ENCODE measurements around the gene RPS6KA3. TPM values are rescaled to one million over a fixed set of nuclear protein-coding genes. Genes with fewer than 3 reads are reported as not detected.

RPS6KA3 gene
- total and polyA plus RNA-seq, 9 of the 15 experiments (the other 6 are each of a cell fraction or from before 2014, with no cell fraction given), result 10.9 to 61.9 (median 37.4) TPM

DNA sequence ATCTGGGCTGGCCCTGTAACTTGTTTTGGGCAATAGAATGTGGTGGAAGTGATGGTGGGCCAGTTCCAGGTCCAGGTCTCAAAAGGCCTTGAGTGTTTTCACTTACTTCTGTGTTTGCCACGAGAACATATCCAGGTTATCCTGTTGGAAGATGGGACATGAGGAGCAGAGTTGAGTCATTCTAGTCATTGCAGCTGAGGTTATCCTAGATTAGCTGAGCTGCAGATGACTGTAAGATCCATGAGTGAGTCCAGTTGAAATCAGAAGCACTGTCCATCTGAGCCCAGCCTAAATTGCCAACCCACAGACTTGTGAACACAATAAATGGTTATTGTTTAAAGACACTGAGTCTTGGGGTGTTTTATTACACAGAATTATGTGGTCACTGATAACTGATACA is 45.3 kb upstream of the RPS6KA3 start:
- DNase-seq (ENCODE audit: extremely low read depth in 1 of 4, low spot score in 3 of 4) (no peak), ATAC-seq (no peak), FAIRE-seq (no peak)
- Histone ChIP-seq H3K4me3 (no peak overlapping the region), H4K20me1 (replicated peaks; ENCODE audit: control insufficient read depth, insufficient read depth, low read length) (no peaks in the 10 kb centered on the region), H3K4me1 (replicated peaks in 1 of 2; ENCODE audit: control insufficient read depth in 2 of 2, insufficient read depth in 2 of 2, low read length in 2 of 2) (no peaks in the 10 kb centered on the region), H3K4me2 (ENCODE audit: insufficient read depth, low read length) (no peak overlapping the region), H3K79me2 (ENCODE audit: control insufficient read depth, insufficient read depth, low read length) (no peaks in the 10 kb centered on the region), H3K27ac (ENCODE audit: extremely low read depth, low read depth, low read length) (no peak overlapping the region), H3K9ac (ENCODE audit: insufficient read depth in 1 of 2, low read depth in 2 of 2, low read length in 2 of 2) (no peak overlapping the region), H2AFZ (ENCODE audit: low read depth, low read length) (no peak overlapping the region), H3K27me3 (ENCODE audit: control insufficient read depth in 2 of 2, insufficient read depth in 2 of 2, low read length in 2 of 2) (peaks cover 0 to under 1% of the 10 kb centered on the region in 2 experiments; a peak in 1 of 5 replicates), H3K36me3 (ENCODE audit: control insufficient read depth, insufficient read depth, low read length) (no peaks in the 10 kb centered on the region), H3K9me3 (replicated peaks; ENCODE audit: control insufficient read depth, insufficient read depth, low read depth, low read length) (no peaks in the 10 kb centered on the region), H3K9me1 (ENCODE audit: control insufficient read depth, insufficient read depth, low read length) (no peaks in the 10 kb centered on the region)
- CTCF ChIA-PET (ENCODE audit: low intra/inter-chr PET ratio), result no interaction called here
- WGBS (ENCODE audit: insufficient coverage, low coverage, missing lambda C conversion rate), result 0% methylated on average over 1 of the region's 1 CpG
- no TSS peak for BruUV-seq (replicated peaks)
- POLR2A ChIA-PET, result no interaction called here
- in situ Hi-C loops (cut with MboI) (no loop called here), intact Hi-C loops (cut with micrococcal nuclease) (no loop called here)
- TF ChIP-seq XRCC5 (IDR thresholded peaks at IDR 0.05; ENCODE audit: low read depth, low read length) (no peak), PTTG1 (tag; IDR thresholded peaks at IDR 0.05; ENCODE audit: low read depth) (no peak), KHSRP (IDR thresholded peaks at IDR 0.05) (no peak), ETV1 (tag; conservative IDR thresholded peaks at IDR 0.05; ENCODE audit: low read depth) (no peak), PURB (CRISPR knock-in tag; IDR thresholded peaks at IDR 0.05; ENCODE audit: low read depth) (no peak), RCOR1 (IDR thresholded peaks at IDR 0.05; ENCODE audit: borderline replicate concordance in 1 of 2, low read depth in 2 of 2, low read length in 2 of 2) (no peak), MYC (IDR thresholded peaks at IDR 0.05; ENCODE audit: low read depth, low read length) (no peak), MYC (CRISPR knock-in tag; IDR thresholded peaks at IDR 0.05; ENCODE audit: borderline replicate concordance, low read depth) (no peak), POLR2A (conservative IDR thresholded peaks at IDR 0.05) (no peak), STAT5A (IDR thresholded peaks at IDR 0.05; ENCODE audit: borderline replicate concordance, low read length) (no peak)
- TF ChIP-seq, protein P1, sequence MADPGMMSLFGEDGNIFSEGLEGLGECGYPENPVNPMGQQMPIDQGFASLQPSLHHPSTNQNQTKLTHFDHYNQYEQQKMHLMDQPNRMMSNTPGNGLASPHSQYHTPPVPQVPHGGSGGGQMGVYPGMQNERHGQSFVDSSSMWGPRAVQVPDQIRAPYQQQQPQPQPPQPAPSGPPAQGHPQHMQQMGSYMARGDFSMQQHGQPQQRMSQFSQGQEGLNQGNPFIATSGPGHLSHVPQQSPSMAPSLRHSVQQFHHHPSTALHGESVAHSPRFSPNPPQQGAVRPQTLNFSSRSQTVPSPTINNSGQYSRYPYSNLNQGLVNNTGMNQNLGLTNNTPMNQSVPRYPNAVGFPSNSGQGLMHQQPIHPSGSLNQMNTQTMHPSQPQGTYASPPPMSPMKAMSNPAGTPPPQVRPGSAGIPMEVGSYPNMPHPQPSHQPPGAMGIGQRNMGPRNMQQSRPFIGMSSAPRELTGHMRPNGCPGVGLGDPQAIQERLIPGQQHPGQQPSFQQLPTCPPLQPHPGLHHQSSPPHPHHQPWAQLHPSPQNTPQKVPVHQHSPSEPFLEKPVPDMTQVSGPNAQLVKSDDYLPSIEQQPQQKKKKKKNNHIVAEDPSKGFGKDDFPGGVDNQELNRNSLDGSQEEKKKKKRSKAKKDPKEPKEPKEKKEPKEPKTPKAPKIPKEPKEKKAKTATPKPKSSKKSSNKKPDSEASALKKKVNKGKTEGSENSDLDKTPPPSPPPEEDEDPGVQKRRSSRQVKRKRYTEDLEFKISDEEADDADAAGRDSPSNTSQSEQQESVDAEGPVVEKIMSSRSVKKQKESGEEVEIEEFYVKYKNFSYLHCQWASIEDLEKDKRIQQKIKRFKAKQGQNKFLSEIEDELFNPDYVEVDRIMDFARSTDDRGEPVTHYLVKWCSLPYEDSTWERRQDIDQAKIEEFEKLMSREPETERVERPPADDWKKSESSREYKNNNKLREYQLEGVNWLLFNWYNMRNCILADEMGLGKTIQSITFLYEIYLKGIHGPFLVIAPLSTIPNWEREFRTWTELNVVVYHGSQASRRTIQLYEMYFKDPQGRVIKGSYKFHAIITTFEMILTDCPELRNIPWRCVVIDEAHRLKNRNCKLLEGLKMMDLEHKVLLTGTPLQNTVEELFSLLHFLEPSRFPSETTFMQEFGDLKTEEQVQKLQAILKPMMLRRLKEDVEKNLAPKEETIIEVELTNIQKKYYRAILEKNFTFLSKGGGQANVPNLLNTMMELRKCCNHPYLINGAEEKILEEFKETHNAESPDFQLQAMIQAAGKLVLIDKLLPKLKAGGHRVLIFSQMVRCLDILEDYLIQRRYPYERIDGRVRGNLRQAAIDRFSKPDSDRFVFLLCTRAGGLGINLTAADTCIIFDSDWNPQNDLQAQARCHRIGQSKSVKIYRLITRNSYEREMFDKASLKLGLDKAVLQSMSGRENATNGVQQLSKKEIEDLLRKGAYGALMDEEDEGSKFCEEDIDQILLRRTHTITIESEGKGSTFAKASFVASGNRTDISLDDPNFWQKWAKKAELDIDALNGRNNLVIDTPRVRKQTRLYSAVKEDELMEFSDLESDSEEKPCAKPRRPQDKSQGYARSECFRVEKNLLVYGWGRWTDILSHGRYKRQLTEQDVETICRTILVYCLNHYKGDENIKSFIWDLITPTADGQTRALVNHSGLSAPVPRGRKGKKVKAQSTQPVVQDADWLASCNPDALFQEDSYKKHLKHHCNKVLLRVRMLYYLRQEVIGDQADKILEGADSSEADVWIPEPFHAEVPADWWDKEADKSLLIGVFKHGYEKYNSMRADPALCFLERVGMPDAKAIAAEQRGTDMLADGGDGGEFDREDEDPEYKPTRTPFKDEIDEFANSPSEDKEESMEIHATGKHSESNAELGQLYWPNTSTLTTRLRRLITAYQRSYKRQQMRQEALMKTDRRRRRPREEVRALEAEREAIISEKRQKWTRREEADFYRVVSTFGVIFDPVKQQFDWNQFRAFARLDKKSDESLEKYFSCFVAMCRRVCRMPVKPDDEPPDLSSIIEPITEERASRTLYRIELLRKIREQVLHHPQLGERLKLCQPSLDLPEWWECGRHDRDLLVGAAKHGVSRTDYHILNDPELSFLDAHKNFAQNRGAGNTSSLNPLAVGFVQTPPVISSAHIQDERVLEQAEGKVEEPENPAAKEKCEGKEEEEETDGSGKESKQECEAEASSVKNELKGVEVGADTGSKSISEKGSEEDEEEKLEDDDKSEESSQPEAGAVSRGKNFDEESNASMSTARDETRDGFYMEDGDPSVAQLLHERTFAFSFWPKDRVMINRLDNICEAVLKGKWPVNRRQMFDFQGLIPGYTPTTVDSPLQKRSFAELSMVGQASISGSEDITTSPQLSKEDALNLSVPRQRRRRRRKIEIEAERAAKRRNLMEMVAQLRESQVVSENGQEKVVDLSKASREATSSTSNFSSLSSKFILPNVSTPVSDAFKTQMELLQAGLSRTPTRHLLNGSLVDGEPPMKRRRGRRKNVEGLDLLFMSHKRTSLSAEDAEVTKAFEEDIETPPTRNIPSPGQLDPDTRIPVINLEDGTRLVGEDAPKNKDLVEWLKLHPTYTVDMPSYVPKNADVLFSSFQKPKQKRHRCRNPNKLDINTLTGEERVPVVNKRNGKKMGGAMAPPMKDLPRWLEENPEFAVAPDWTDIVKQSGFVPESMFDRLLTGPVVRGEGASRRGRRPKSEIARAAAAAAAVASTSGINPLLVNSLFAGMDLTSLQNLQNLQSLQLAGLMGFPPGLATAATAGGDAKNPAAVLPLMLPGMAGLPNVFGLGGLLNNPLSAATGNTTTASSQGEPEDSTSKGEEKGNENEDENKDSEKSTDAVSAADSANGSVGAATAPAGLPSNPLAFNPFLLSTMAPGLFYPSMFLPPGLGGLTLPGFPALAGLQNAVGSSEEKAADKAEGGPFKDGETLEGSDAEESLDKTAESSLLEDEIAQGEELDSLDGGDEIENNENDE (IDR thresholded peaks at IDR 0.05; ENCODE audit: low read depth, low read length), result no peak
- TF ChIP-seq, protein P2, sequence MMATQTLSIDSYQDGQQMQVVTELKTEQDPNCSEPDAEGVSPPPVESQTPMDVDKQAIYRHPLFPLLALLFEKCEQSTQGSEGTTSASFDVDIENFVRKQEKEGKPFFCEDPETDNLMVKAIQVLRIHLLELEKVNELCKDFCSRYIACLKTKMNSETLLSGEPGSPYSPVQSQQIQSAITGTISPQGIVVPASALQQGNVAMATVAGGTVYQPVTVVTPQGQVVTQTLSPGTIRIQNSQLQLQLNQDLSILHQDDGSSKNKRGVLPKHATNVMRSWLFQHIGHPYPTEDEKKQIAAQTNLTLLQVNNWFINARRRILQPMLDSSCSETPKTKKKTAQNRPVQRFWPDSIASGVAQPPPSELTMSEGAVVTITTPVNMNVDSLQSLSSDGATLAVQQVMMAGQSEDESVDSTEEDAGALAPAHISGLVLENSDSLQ (IDR thresholded peaks at IDR 0.05), result no peak
- TF ChIP-seq, protein P3, sequence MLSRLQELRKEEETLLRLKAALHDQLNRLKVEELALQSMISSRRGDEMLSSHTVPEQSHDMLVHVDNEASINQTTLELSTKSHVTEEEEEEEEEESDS (CRISPR knock-in tag; IDR thresholded peaks at IDR 0.05), result no peak
